Measurements from ENCODE around the gene PAX3. TPM values are rescaled to one million over a fixed set of nuclear protein-coding genes. Genes with fewer than 3 reads are reported as not detected.

Gene PAX3
- total and polyA plus RNA-seq, 5 donors: 0.23 to 0.34 (median 0.25) TPM; not detected in 2

- ATAC-seq (no peak), DNase-seq (no peak)
- no peaks in the 10 kb centered on the region for H3K27me3 ChIP-seq (ENCODE audit: control insufficient read depth, insufficient read depth)
- intact Hi-C loops (cut with DNase I): loop anchor here in 2 of 4 donors (10.0 kb wide), 1 partner anchor 249 kb away; no protein-coding TSS in a partner anchor
- H3K9me3 ChIP-seq (ENCODE audit: control insufficient read depth, low read length): no peaks in the 10 kb centered on the region
- H3K4me3 ChIP-seq (ENCODE audit: low read length): no peak overlapping the region
- WGBS: 8% methylated on average over 38 of the region's 38 CpGs
- peaks cover 3% of the 10 kb centered on the region for H3K4me1 ChIP-seq (ENCODE audit: control insufficient read depth, insufficient read depth, low read length)
- no peak overlapping the region for H3K27ac ChIP-seq (ENCODE audit: low read length)
Observed at GRCh38 chr2:222303828-222304736, 5.3 kb upstream of the PAX3 start.

GRCh38 chr2:222303045-222303827 lies 4.4 kb upstream of the PAX3 start:
- 13% methylated on average over 24 of the region's 24 CpGs for WGBS
- intact Hi-C loops (cut with DNase I): loop anchor here in 2 of 4 donors (10.0 kb wide), 1 partner anchor 248 kb away; no protein-coding TSS in a partner anchor
- H3K9me3 ChIP-seq (ENCODE audit: control insufficient read depth, low read length): no peaks in the 10 kb centered on the region
- no peak overlapping the region for H3K4me3 ChIP-seq (ENCODE audit: low read length)
- no peaks in the 10 kb centered on the region for H3K27me3 ChIP-seq (ENCODE audit: control insufficient read depth, insufficient read depth)
- no peak for DNase-seq
- peaks cover 7% of the 10 kb centered on the region for H3K4me1 ChIP-seq (ENCODE audit: control insufficient read depth, insufficient read depth, low read length)
- no peak for ATAC-seq
- no peak overlapping the region for H3K27ac ChIP-seq (ENCODE audit: low read length)

GRCh38 chr2:222302178-222303018 lies 3.6 kb upstream of the PAX3 start:
- no peaks in the 10 kb centered on the region for H3K27me3 ChIP-seq (ENCODE audit: control insufficient read depth, insufficient read depth)
- H3K4me1 ChIP-seq (ENCODE audit: control insufficient read depth, insufficient read depth, low read length): peaks cover 7% of the 10 kb centered on the region
- WGBS: 8% methylated on average over 39 of the region's 39 CpGs
- ATAC-seq (no peak), DNase-seq (peak in 1 of 3 donors; percentile 20)
- H3K27ac ChIP-seq (ENCODE audit: low read length): no peak overlapping the region
- H3K4me3 ChIP-seq (ENCODE audit: low read length): no peak overlapping the region
- intact Hi-C loops (cut with DNase I): loop anchor here in 2 of 4 donors (10.0 kb wide), 1 partner anchor 248 kb away; no protein-coding TSS in a partner anchor
- no peaks in the 10 kb centered on the region for H3K9me3 ChIP-seq (ENCODE audit: control insufficient read depth, low read length)

GRCh38 chr2:222301796-222302118 lies 3.0 kb upstream of the PAX3 start:
- Histone ChIP-seq H3K9me3 (ENCODE audit: control insufficient read depth, low read length) (no peaks in the 10 kb centered on the region), H3K4me1 (ENCODE audit: control insufficient read depth, insufficient read depth, low read length) (peaks cover 7% of the 10 kb centered on the region), H3K27ac (ENCODE audit: low read length) (no peak overlapping the region), H3K4me3 (ENCODE audit: low read length) (no peak overlapping the region), H3K27me3 (ENCODE audit: control insufficient read depth, insufficient read depth) (no peaks in the 10 kb centered on the region)
- ATAC-seq: no peak
- 11% methylated on average over 16 of the region's 16 CpGs for WGBS
- peak in 1 of 3 donors; percentile 28 for DNase-seq
- intact Hi-C loops (cut with DNase I): loop anchor here in 2 of 4 donors (10.0 kb wide), 1 partner anchor 247 kb away; no protein-coding TSS in a partner anchor

- Histone ChIP-seq H3K4me3 (ENCODE audit: low read length) (no peak overlapping the region), H3K27me3 (ENCODE audit: control insufficient read depth, insufficient read depth) (no peaks in the 10 kb centered on the region), H3K27ac (ENCODE audit: low read length) (no peak overlapping the region), H3K9me3 (ENCODE audit: control insufficient read depth, low read length) (no peaks in the 10 kb centered on the region), H3K4me1 (ENCODE audit: control insufficient read depth, insufficient read depth, low read length) (peaks cover 7% of the 10 kb centered on the region)
- DNase-seq (peak in 1 of 3 donors; percentile 20), ATAC-seq (no peak)
- WGBS: 10% methylated on average over 34 of the region's 34 CpGs
- intact Hi-C loops (cut with DNase I): loop anchor here in 2 of 4 donors (10.0 kb wide), 1 partner anchor 246 kb away; no protein-coding TSS in a partner anchor
Observed at GRCh38 chr2:222301053-222301795, 2.4 kb upstream of the PAX3 start.

- H3K27ac ChIP-seq (ENCODE audit: low read length): no peak overlapping the region
- ATAC-seq: no peak
- peaks cover 7% of the 10 kb centered on the region for H3K4me1 ChIP-seq (ENCODE audit: control insufficient read depth, insufficient read depth, low read length)
- no peak overlapping the region for H3K4me3 ChIP-seq (ENCODE audit: low read length)
- DNase-seq: no peak
- intact Hi-C loops (cut with DNase I): loop anchor here in 2 of 4 donors (10.0 kb wide), 1 partner anchor 246 kb away; no protein-coding TSS in a partner anchor
- no peaks in the 10 kb centered on the region for H3K27me3 ChIP-seq (ENCODE audit: control insufficient read depth, insufficient read depth)
- H3K9me3 ChIP-seq (ENCODE audit: control insufficient read depth, low read length): no peaks in the 10 kb centered on the region
- WGBS: 10% methylated on average over 11 of the region's 11 CpGs
Observed at GRCh38 chr2:222300726-222301052, 1.9 kb upstream of the PAX3 start.

GRCh38 chr2:222299906-222300725 lies 1.3 kb upstream of the PAX3 start:
- peak in 1 of 3 donors; percentile 6 for DNase-seq
- no peak for ATAC-seq
- 7% methylated on average over 20 of the region's 20 CpGs for WGBS
- Histone ChIP-seq H3K27me3 (ENCODE audit: control insufficient read depth, insufficient read depth) (no peaks in the 10 kb centered on the region), H3K9me3 (ENCODE audit: control insufficient read depth, low read length) (no peaks in the 10 kb centered on the region), H3K4me3 (ENCODE audit: low read length) (no peak overlapping the region), H3K27ac (ENCODE audit: low read length) (no peak overlapping the region), H3K4me1 (ENCODE audit: control insufficient read depth, insufficient read depth, low read length) (peaks cover 6% of the 10 kb centered on the region)
- intact Hi-C loops (cut with DNase I): loop anchor here in 3 of 4 donors (10.0 kb wide), 2 partner anchors 235 to 245 kb away; no protein-coding TSS in a partner anchor

- ATAC-seq (no peak), DNase-seq (peak in 1 of 3 donors; percentile 47)
- peaks cover 6% of the 10 kb centered on the region for H3K4me1 ChIP-seq (ENCODE audit: control insufficient read depth, insufficient read depth, low read length)
- peak overlapping the region; percentile 13 for H3K4me3 ChIP-seq (ENCODE audit: low read length)
- 11% methylated on average over 16 of the region's 16 CpGs for WGBS
- no peaks in the 10 kb centered on the region for H3K27me3 ChIP-seq (ENCODE audit: control insufficient read depth, insufficient read depth)
- no peaks in the 10 kb centered on the region for H3K9me3 ChIP-seq (ENCODE audit: control insufficient read depth, low read length)
- no peak overlapping the region for H3K27ac ChIP-seq (ENCODE audit: low read length)
- intact Hi-C loops (cut with DNase I): loop anchor here in 1 of 4 donors (10.0 kb wide), 1 partner anchor 233 kb away; no protein-coding TSS in a partner anchor
Observed at GRCh38 chr2:222298001-222298310, 842 bp downstream of the PAX3 start.

- H3K27me3 ChIP-seq (ENCODE audit: control insufficient read depth, insufficient read depth): no peaks in the 10 kb centered on the region
- intact Hi-C loops (cut with DNase I): loop anchor here in 1 of 4 donors (10.0 kb wide), 1 partner anchor 233 kb away; no protein-coding TSS in a partner anchor
- ATAC-seq: no peak
- H3K27ac ChIP-seq (ENCODE audit: low read length): no peak overlapping the region
- no peak overlapping the region for H3K4me3 ChIP-seq (ENCODE audit: low read length)
- DNase-seq: peak in 1 of 3 donors; percentile 18
- 20% methylated on average over 6 of the region's 6 CpGs for WGBS
- peaks cover 6% of the 10 kb centered on the region for H3K4me1 ChIP-seq (ENCODE audit: control insufficient read depth, insufficient read depth, low read length)
- H3K9me3 ChIP-seq (ENCODE audit: control insufficient read depth, low read length): no peaks in the 10 kb centered on the region
Observed at GRCh38 chr2:222297600-222297935, 1.2 kb downstream of the PAX3 start.

Measured in right cardiac atrium (tissue), 5 donors.